GM12874 (cell line): ENCODE data around the gene COG5.

ENCODE experiments used
- CTCF ChIP-seq: IDR thresholded peaks from 2 replicates; pipeline ENCODE4 v1.5.1; 2011; ENCODE audit warnings: low read depth, mild to moderate bottlenecking, control low read depth, low read length, moderate library complexity; ENCODE audit not compliant: insufficient read depth

The COG5 gene

DNA sequence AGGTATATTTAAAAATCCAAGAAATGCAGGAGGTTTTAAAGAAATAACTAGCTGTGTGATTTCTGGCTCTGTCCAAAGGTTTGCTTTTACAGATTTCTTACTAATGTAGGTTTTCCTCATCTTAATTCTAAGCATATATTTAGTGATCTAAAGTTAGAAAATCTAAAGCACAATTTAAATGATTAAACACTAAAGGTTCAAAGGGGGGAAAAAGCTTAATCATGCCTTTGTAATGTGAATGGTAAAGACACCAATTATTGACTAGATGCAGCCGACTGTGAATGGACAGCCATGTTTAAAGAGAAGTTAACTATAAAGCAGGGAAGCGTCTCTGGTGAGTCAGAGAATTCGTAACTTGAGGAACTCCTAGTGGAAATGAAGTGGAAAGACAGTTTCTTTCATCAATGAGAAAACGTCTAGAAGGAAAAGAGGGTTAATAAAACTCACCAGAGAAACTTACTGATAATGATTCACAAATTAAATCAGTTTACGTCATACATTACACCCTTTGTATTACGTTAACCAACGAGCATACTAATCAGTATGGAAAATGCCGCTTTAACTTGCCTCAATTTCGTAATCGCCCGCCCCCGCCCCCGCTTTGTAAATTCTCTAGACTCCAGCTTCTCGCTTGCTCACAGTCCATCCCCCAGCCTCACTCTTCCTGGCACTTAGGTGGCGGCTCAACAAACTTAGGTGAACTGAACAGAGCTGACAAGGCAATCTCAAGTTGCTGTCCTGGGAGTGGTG is 396.1 kb downstream of the COG5 start:
- TF ChIP-seq CTCF, result 0 out of 2 replicates have a peak, but pooled peaks have one; percentile 11

DNA sequence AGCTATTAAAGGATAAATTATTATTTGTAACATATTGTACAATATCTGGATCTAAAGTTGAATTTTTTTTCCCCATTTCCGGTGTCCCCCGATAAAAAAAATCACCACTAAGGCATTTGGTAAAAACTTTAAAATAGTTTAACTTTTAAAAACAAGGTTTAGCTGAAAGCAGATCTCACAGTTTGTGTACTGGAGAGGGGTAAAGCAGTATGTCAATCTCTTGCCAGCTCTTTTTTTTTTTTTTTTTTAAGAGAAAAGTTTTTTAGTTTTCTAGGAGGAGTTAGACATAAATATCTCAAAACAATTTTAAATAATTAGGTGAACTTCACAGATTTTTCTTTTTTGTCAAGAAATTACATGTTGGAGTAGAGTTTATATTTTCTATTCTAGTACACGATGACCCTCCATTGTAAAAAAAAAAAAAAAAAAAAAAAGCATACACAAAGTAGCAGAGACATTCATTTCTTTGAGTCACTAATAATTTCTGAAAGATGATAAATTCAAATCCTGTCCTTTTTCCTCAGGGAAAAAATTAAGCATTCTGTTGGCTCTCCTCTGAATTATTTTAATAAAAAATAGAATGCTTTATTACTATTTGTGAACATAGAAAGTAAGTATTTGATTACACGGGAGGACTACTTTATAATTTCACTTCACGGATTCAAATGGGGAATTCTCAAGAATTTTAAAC is 396.8 kb downstream of the COG5 start:
- TF ChIP-seq CTCF, result no peak

DNA sequence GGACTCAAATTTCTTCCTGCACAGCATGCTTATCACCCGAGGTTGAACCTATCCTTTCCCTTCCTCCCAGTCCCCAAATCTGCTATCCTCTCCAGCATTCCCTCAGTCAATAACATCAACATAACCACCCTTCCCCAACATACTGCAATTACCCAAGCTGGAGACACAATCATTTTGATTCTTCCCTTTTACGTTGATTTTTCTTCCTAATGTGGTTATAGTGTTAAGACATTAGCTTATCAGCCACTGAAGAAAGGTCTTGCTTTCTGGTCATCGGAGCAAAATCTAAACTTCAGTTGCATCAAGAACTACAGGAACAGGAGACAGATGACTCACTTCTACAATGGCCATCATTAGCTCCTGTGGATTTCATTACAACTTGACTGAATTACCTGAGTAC is 398.4 kb downstream of the COG5 start:
- TF ChIP-seq CTCF, result no peak

- TF ChIP-seq CTCF, result no peak
These were observed 399.6 kb downstream of the COG5 start for GRCh38 chr7:107164092-107164491.

DNA sequence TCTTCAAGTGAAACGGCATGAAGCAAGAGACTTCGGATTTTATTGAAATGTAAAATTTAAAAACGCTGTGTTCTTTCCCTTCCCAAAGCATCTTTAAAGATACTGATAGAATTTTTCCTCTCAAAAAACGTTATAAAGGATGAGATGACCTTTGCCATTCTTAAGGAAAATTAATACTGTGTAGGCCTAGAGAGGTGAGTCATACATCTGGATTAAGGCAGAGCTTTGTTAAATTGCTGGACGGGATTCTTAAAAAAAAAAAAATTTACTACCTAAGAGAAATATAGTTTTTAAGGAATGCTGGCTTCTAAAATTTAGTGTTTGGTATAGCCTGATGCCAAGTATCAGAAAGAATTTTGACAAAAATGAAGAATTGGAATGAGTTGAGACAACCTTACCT is 401.2 kb downstream of the COG5 start:
- TF ChIP-seq CTCF, result no peak

DNA sequence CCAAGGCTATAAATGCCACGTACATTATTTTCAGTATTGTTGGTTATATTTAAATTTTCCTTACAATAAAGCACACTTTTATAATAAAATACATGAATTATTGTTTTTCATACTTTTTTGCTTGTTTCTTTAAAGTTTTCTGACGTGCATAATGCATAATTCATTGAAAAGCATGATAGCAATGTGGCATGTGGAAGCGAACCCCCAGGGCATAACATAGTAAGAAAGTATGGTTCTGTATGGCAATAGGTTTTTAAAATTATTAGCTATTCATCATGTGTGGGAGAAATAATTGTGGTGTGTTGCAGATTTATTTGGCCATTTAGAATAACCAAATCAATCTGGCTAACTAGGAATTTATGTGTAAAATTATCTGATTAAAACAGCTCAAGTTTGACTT is 402.3 kb downstream of the COG5 start:
- no peak for TF ChIP-seq CTCF

DNA sequence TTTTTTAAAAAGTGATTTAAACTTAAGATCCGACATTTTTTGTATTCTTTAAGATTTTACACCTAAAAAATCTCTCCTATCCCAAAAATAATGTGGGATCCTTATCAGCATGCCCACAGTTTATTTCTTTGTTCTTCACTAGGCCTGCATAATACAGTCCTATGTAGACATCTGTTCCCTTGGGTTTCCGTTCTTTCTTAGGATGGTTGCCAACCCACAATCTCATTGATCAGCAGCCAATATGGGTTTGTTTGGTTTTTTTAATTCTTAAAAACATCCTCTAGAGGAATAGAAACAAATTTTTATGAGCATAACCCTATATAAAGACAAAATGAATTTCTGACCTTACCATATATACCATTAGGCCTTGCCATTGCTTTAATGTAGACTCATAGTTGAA is 403.3 kb downstream of the COG5 start:
- TF ChIP-seq CTCF, result no peak
